ENCODE data around the gene ERAP2.
"Not testable (repeated sequence)": the region's sequence is repeated elsewhere in the genome, so short reads cannot be mapped to it uniquely, and the experiment has no call there.

The ERAP2 gene

GRCh38 chr5:96870094-96871026, 5.9 kb upstream of the ERAP2 start:
- Mint-ChIP-seq H3K27me3 (peaks cover 1% of the 10 kb centered on the region), H3K9me3 (no peaks in the 10 kb centered on the region), H3K4me1 (ENCODE audit: low read depth) (peaks cover under 1% of the 10 kb centered on the region), H3K36me3 (ENCODE audit: low read depth) (no peaks in the 10 kb centered on the region), H3K4me3 (no peak overlapping the region), H3K27ac (no peak overlapping the region)
- intact Hi-C loops (cut with micrococcal nuclease) = no loop called here

DNA sequence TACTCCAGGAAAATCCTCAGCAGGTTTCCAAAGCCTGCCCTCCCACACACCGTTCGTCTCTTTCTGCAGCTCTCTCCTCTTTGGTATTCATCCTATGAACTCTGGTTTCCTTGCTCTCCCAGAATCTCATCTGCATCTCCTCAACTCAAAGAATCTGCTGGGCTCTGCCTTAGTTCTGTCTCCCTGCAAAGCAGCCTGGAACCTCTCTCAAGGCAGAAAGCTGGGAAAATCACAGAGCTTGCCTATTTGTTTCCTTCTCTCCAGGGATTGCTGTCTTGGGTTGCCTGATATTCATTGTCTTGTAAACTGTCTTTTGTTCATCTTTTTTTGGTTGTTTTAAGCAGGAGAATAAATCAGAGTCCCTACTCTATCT, 5.3 kb upstream of the ERAP2 start:
- Mint-ChIP-seq H3K4me3 (no peak overlapping the region), H3K36me3 (ENCODE audit: low read depth) (no peaks in the 10 kb centered on the region), H3K27ac (no peak overlapping the region), H3K9me3 (no peaks in the 10 kb centered on the region), H3K4me1 (ENCODE audit: low read depth) (peaks cover 7% of the 10 kb centered on the region), H3K27me3 (peaks cover 1% of the 10 kb centered on the region)
- intact Hi-C loops (cut with micrococcal nuclease) = no loop called here

DNA sequence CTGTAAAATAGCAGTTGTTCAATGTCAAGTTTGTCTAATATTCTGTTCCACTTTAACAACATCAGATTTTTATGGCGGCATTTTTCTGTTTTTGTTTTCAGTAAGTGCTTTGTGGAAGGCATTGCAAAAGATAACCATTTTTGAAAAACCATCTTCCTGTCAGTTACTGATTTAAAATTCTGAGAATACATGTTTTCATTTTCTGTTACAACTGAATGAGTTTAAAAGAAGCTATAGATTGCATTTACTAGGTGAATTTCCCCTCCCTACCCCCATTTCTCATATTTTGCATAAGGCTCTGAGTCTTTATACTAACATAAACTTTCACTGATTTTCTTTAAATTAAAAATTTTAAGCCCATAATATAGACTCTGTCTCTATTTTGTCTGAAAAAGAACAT, 4.6 kb upstream of the ERAP2 start:
- H3K4me1 Mint-ChIP-seq (ENCODE audit: low read depth) = peaks cover 8% of the 10 kb centered on the region
- H3K9me3 Mint-ChIP-seq = no peaks in the 10 kb centered on the region
- intact Hi-C loops (cut with micrococcal nuclease) = no loop called here
- no peak overlapping the region for H3K27ac Mint-ChIP-seq
- H3K36me3 Mint-ChIP-seq (ENCODE audit: low read depth) = no peaks in the 10 kb centered on the region
- H3K27me3 Mint-ChIP-seq = peaks cover 1% of the 10 kb centered on the region
- no peak overlapping the region for H3K4me3 Mint-ChIP-seq

GRCh38 chr5:96873449-96873848, 2.9 kb upstream of the ERAP2 start:
- Mint-ChIP-seq H3K4me3 (no peak overlapping the region), H3K9me3 (no peaks in the 10 kb centered on the region), H3K36me3 (ENCODE audit: low read depth) (no peaks in the 10 kb centered on the region), H3K4me1 (ENCODE audit: low read depth) (peaks cover 8% of the 10 kb centered on the region), H3K27ac (no peak overlapping the region), H3K27me3 (peaks cover 1% of the 10 kb centered on the region)
- intact Hi-C loops (cut with micrococcal nuclease) = no loop called here

GRCh38 chr5:96874631-96875030, 1.7 kb upstream of the ERAP2 start:
- no peaks in the 10 kb centered on the region for H3K27me3 Mint-ChIP-seq
- no peaks in the 10 kb centered on the region for H3K36me3 Mint-ChIP-seq (ENCODE audit: low read depth)
- H3K9me3 Mint-ChIP-seq = no peaks in the 10 kb centered on the region
- H3K27ac Mint-ChIP-seq = peak overlapping the region; percentile 90
- intact Hi-C loops (cut with micrococcal nuclease) = no loop called here
- H3K4me1 Mint-ChIP-seq (ENCODE audit: low read depth) = peaks cover 10% of the 10 kb centered on the region
- no peak overlapping the region for H3K4me3 Mint-ChIP-seq

DNA sequence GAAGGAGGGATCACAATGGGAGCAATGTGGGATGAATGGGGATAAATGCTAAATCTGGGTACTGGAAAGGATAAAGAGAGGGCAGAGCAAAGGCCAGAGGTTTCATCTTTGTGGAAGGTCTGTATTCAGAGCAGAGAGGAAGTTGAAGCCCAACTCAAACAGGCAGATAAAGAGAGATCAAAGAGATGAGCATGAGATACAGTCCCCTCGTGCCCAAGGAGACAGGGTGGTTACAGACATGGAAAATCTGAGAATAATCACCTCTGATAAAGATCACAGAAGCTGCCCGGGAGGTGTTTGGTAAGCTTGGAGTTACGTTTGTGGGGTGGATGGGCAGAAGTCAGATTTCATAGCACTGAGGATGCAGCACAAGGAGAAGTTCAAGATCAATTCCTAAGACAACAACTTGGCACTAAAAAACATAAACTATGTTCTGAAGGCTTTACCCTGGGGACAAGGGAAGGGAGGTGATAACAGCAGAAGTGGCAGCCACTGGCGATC, 459 bp upstream of the ERAP2 start:
- Mint-ChIP-seq H3K9me3 (no peaks in the 10 kb centered on the region), H3K4me3 (peak overlapping the region; percentile 79), H3K27me3 (no peaks in the 10 kb centered on the region), H3K27ac (peak overlapping the region; percentile 90), H3K4me1 (ENCODE audit: low read depth) (peaks cover 22% of the 10 kb centered on the region), H3K36me3 (ENCODE audit: low read depth) (peaks cover 3% of the 10 kb centered on the region)
- intact Hi-C loops (cut with micrococcal nuclease) = loop anchor here (2.0 kb wide), 1 partner anchor 67 kb away; no protein-coding TSS in a partner anchor

- not testable (repeated sequence) for H3K9me3 Mint-ChIP-seq; H3K36me3 Mint-ChIP-seq (ENCODE audit: low read depth); H3K27me3 Mint-ChIP-seq
- peak overlapping the region; percentile 79 for H3K4me3 Mint-ChIP-seq
- peaks cover 34% of the 10 kb centered on the region for H3K4me1 Mint-ChIP-seq (ENCODE audit: low read depth)
- intact Hi-C loops (cut with micrococcal nuclease) = loop anchor here (2.0 kb wide), 1 partner anchor 68 kb away; no protein-coding TSS in a partner anchor
- peak overlapping the region; percentile 90 for H3K27ac Mint-ChIP-seq
Measured at GRCh38 chr5:96876977-96877469, 723 bp downstream of the ERAP2 start.

- no peak overlapping the region for H3K4me3 Mint-ChIP-seq
- H3K27me3 Mint-ChIP-seq = no peaks in the 10 kb centered on the region
- H3K9me3 Mint-ChIP-seq = no peaks in the 10 kb centered on the region
- peak overlapping the region; percentile 79 for H3K27ac Mint-ChIP-seq
- H3K36me3 Mint-ChIP-seq (ENCODE audit: low read depth) = peaks cover 24% of the 10 kb centered on the region
- intact Hi-C loops (cut with micrococcal nuclease) = loop anchor here (2.0 kb wide), 1 partner anchor 55 kb away; no protein-coding TSS in a partner anchor
- peaks cover 44% of the 10 kb centered on the region for H3K4me1 Mint-ChIP-seq (ENCODE audit: low read depth)
Measured at GRCh38 chr5:96879665-96880064, 3.4 kb downstream of the ERAP2 start.

DNA sequence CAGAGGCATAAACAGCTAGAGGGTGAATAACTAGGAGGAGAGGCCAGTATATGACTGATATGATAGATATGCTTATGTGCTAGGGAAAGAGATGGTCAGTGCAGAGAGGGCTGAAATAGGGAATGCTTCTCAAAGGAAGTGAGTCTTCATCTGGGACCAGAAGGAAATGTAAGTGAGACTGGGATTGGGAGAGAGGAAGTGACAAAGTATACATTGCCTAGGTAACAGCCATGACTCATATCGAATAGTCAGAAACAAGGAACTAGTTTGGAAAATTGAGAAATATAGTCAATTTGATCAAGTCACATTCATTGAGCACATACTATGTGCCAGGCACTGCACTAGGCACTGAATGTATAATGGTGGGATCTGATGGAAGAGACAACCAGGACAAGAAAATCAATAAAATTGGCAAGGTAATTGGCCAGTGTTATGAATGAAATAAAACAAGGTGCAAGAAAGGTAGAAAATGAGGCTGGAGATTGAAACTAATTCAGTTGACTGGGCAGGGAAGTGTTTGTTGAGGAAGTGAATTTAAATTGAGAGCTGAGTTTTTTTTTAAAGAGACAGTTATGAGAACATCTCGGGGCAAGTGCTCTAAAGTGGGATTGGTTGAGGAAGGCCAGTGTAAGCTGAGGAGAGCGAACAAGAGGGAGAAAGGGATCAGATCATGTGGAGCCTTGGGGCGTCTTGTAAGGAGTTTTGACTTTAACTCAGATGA, 4.3 kb downstream of the ERAP2 start:
- H3K4me3 Mint-ChIP-seq = peak overlapping the region; percentile 49
- intact Hi-C loops (cut with micrococcal nuclease) = loop anchor here (2.0 kb wide), 1 partner anchor 54 kb away; no protein-coding TSS in a partner anchor
- no peaks in the 10 kb centered on the region for H3K9me3 Mint-ChIP-seq
- H3K36me3 Mint-ChIP-seq (ENCODE audit: low read depth) = peaks cover 31% of the 10 kb centered on the region
- H3K27me3 Mint-ChIP-seq = no peaks in the 10 kb centered on the region
- H3K4me1 Mint-ChIP-seq (ENCODE audit: low read depth) = peaks cover 50% of the 10 kb centered on the region
- peak overlapping the region; percentile 79 for H3K27ac Mint-ChIP-seq

DNA sequence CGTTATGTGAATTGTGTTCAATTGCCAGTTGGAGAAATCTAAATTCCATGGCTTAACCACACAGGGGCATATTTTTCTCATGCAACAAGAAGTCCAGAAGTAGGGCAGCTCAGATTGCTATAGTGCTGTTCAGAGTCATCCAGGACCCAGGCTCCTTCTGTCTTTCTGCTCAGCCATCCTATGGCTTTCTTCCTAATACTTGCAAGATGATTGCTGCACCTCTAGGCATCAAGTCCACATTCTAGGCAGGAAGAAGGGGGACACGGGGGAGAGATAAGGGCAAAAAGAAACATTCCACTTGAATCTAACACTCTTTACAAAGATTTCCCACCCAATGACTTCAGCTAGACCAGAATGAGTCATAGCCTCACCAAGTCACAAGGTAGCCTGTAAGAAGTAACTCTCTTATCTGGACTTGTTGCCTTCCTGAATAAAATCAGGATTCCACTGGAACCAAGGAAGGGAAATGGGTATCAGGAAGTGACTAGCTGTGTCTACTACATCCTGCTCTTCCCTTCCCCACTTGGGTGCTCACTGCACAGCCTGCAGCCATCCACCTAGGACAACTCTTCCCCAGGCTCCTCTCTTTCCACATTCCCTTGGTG, 5.3 kb downstream of the ERAP2 start:
- peak overlapping the region; percentile 79 for H3K27ac Mint-ChIP-seq
- H3K4me1 Mint-ChIP-seq (ENCODE audit: low read depth) = peaks cover 51% of the 10 kb centered on the region
- H3K4me3 Mint-ChIP-seq = no peak overlapping the region
- peaks cover 31% of the 10 kb centered on the region for H3K36me3 Mint-ChIP-seq (ENCODE audit: low read depth)
- no peaks in the 10 kb centered on the region for H3K9me3 Mint-ChIP-seq
- intact Hi-C loops (cut with micrococcal nuclease) = loop anchor here (2.0 kb wide), 1 partner anchor 53 kb away; no protein-coding TSS in a partner anchor
- H3K27me3 Mint-ChIP-seq = no peaks in the 10 kb centered on the region

DNA sequence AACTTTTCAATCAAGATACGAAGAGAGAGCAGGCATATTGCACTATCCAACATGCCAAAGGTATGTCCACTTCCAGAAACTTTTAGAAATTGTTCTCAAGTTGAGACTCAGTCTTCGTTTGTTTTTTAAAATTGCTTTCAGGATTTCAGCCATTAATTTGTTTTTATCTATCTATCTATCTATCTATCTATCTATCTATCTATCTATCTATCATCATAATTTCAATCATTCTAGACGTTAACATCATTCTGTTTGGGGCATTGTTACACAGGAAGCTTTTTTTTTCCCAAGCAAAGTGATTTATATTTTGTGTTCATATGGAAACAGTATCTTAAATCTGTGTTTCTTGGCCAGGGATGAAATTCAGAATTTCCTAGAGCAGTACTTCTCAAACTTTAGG, 7.6 kb downstream of the ERAP2 start:
- no peaks in the 10 kb centered on the region for H3K27me3 Mint-ChIP-seq
- H3K9me3 Mint-ChIP-seq = no peaks in the 10 kb centered on the region
- peaks cover 51% of the 10 kb centered on the region for H3K4me1 Mint-ChIP-seq (ENCODE audit: low read depth)
- no peak overlapping the region for H3K27ac Mint-ChIP-seq
- H3K36me3 Mint-ChIP-seq (ENCODE audit: low read depth) = peaks cover 38% of the 10 kb centered on the region
- H3K4me3 Mint-ChIP-seq = no peak overlapping the region
- intact Hi-C loops (cut with micrococcal nuclease) = no loop called here

- Mint-ChIP-seq H3K27ac (no peak overlapping the region), H3K36me3 (ENCODE audit: low read depth) (peaks cover 49% of the 10 kb centered on the region), H3K4me3 (no peak overlapping the region), H3K4me1 (ENCODE audit: low read depth) (peaks cover 45% of the 10 kb centered on the region), H3K9me3 (no peaks in the 10 kb centered on the region), H3K27me3 (no peaks in the 10 kb centered on the region)
- intact Hi-C loops (cut with micrococcal nuclease) = no loop called here
Measured at GRCh38 chr5:96884995-96885394, 8.7 kb downstream of the ERAP2 start.

- intact Hi-C loops (cut with micrococcal nuclease) = no loop called here
- H3K4me3 Mint-ChIP-seq = no peak overlapping the region
- H3K36me3 Mint-ChIP-seq (ENCODE audit: low read depth) = peaks cover 49% of the 10 kb centered on the region
Measured at GRCh38 chr5:96885518-96886338, 9.4 kb downstream of the ERAP2 start.

More at GRCh38 chr5:96885518-96886338, 9.4 kb downstream of the ERAP2 start:
- no peaks in the 10 kb centered on the region for H3K9me3 Mint-ChIP-seq
- no peaks in the 10 kb centered on the region for H3K27me3 Mint-ChIP-seq
- no peak overlapping the region for H3K27ac Mint-ChIP-seq
- peaks cover 37% of the 10 kb centered on the region for H3K4me1 Mint-ChIP-seq (ENCODE audit: low read depth)

Measured in dendritic cell treated with granulocyte-macrophage colony-stimulating factor and Interleukin-4, amounts not matched to agents 40 ng/mL and 50 ng/mL, for 4 days (primary cell).